Activated CD4-positive, alpha-beta T cell treated with anti-CD3 and anti-CD28 coated beads, Interleukin-2, amount 10 ng/mL, durations not matched to agents 24 days and 14 days (primary cell): ENCODE measurements around the gene CEP63. TPM values are rescaled to one million over a fixed set of nuclear protein-coding genes. Genes with fewer than 3 reads are reported as not detected.

ENCODE experiments used
- DNase-seq: peaks from one replicate; pipeline ENCODE4 v3.0.0; 2022
- H3K27ac Mint-ChIP-seq: one replicate; pipeline ENCODE4 v1.8.0; 2022; ENCODE audit warnings: mild to moderate bottlenecking, mixed read lengths
- H3K27me3 Mint-ChIP-seq: one replicate; pipeline ENCODE4 v1.8.0; 2022; ENCODE audit warnings: mixed read lengths
- H3K36me3 Mint-ChIP-seq: one replicate; pipeline ENCODE4 v1.8.0; 2022; ENCODE audit warnings: low read depth, mild to moderate bottlenecking, mixed read lengths
- H3K4me1 Mint-ChIP-seq: one replicate; pipeline ENCODE4 v1.8.0; 2021; ENCODE audit warnings: mixed read lengths
- H3K4me3 Mint-ChIP-seq: one replicate; pipeline ENCODE4 v1.8.0; 2022; ENCODE audit warnings: mild to moderate bottlenecking, moderate library complexity, mixed read lengths
- H3K9me3 Mint-ChIP-seq: one replicate; pipeline ENCODE4 v1.8.0; 2021; ENCODE audit warnings: mixed read lengths
- intact Hi-C: fragments of 100-400 bp; cut with micrococcal nuclease; formaldehyde crosslinking; loops from one replicate; pipeline ENCODE4 v1.15.1; 2023
- total RNA-seq: library from RNA; stranded (reverse); gene quantifications from 2 replicates; pipeline ENCODE4 v1.2.3, GENCODE V29; 2022

The CEP63 gene
- total RNA-seq, 1 donor from 2014 or later = 18.6 TPM

DNA sequence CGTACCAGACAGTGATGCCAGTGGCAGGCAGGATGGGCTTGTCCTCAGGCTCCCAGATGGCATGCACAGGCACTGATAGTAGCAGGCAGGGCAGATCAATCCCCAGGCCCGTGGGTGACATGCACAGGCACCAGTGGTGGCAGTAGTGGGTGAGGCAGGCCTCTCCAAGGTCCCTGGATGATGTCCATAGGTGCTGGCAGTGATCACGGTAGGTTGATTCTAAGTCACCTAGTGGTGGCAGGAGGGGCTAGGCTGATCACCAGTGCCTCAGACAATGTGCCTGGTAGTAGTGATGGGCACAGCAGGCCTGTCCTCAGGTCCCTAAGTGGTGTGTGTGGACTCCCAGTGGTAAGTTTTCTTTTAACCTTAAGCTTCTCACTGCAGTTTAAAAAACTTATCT, 19.6 kb downstream of the CEP63 start:
- intact Hi-C loops = no loop called here
- no peak for DNase-seq
- peaks cover 29% of the 10 kb centered on the region for H3K9me3 Mint-ChIP-seq
- peaks cover 5% of the 10 kb centered on the region for H3K4me1 Mint-ChIP-seq
- no peak overlapping the region for H3K27ac Mint-ChIP-seq
- H3K27me3 Mint-ChIP-seq = no peaks in the 10 kb centered on the region
- peaks cover 74% of the 10 kb centered on the region for H3K36me3 Mint-ChIP-seq
- no peak overlapping the region for H3K4me3 Mint-ChIP-seq

DNA sequence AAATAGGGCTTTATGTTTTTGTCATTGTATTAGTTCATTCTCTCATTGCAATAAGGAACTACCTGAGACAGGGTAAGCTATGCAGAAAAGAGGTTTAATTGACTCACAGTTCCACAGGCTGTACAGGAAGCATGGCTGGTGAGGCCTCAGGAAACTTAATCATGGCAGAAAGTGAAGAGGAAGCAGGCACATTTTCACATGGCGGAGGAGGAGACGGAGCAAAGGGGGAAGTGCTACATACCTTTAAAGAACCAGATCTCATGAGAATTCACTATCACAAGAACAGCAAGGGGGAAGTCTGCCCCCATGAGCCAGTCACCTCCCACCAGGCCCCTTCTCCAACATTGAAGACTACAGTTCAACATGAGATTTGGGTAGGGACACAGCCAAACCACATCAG, 25.6 kb downstream of the CEP63 start:
- H3K27me3 Mint-ChIP-seq = no peaks in the 10 kb centered on the region
- no peak overlapping the region for H3K4me3 Mint-ChIP-seq
- no peak overlapping the region for H3K27ac Mint-ChIP-seq
- H3K9me3 Mint-ChIP-seq = peaks cover 7% of the 10 kb centered on the region
- H3K4me1 Mint-ChIP-seq = peaks cover 4% of the 10 kb centered on the region
- DNase-seq = no peak
- intact Hi-C loops = no loop called here
- H3K36me3 Mint-ChIP-seq = peaks cover 50% of the 10 kb centered on the region

DNA sequence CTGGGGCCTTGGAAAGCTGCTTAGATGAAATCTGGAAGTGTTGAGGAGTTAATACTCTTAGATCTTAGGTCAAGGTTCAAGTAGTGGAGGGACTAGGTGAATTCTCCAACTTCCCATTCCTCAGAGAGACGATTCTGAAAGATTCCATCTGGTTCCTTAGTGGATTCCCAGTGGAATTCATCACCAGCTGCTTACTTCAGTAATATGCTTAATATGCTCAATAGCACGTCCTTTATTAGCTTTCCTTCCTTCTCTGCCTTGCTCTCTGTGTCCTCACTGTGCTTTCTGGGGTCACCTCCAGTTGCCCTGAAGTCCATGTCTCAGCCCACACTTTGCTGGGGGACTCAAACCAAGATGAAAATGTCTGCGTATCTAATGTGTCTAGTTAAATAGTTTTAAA, 31.0 kb downstream of the CEP63 start:
- Mint-ChIP-seq H3K36me3 (peaks cover 27% of the 10 kb centered on the region), H3K4me3 (no peak overlapping the region), H3K9me3 (peaks cover 3% of the 10 kb centered on the region), H3K4me1 (peaks cover 7% of the 10 kb centered on the region), H3K27me3 (no peaks in the 10 kb centered on the region), H3K27ac (no peak overlapping the region)
- DNase-seq = no peak
- intact Hi-C loops = no loop called here

DNA sequence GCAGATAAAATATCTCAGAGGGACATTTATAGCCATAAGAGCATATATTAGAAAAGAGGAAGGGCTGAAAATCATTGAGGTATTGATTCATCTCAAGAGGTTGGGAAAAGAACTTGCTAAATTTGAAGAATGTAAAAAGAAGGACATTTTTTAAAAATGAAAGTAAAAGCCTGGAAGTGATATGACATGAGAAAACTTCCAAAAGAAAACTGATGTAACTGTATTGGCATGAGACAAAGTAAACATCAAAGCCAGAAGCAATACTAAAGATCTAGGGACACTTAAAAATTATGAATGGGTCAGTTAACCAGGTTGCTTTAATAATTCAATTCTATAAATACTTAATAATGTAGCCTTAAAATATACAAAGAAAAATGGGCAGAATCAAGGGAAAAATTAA, 31.9 kb downstream of the CEP63 start:
- Mint-ChIP-seq H3K36me3 (peaks cover 31% of the 10 kb centered on the region), H3K4me3 (no peak overlapping the region), H3K27me3 (no peaks in the 10 kb centered on the region), H3K4me1 (peaks cover 7% of the 10 kb centered on the region), H3K9me3 (peaks cover 11% of the 10 kb centered on the region), H3K27ac (no peak overlapping the region)
- no peak for DNase-seq
- intact Hi-C loops = no loop called here

DNA sequence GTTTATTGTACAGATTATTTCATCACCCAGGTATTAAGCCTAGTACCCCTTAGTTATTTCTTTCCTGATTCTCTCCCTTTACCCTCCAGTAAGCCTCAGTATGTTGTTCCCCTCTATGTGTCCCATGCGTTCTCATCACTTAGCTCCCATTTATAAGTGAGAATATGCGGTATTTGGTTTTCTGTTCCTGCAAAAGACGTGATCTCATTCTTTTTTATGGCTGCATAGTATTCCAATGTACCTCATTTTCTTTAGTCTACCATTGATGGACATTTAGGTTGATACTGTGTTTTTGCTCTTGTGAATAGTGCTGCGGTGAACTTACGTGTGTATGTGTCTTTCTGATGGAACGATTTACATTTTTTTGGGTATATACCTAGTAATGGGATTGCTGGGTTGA, 36.7 kb downstream of the CEP63 start:
- Mint-ChIP-seq H3K36me3 (peaks cover 49% of the 10 kb centered on the region), H3K27me3 (no peaks in the 10 kb centered on the region), H3K4me3 (no peak overlapping the region), H3K9me3 (peaks cover 38% of the 10 kb centered on the region), H3K4me1 (peaks cover 3% of the 10 kb centered on the region), H3K27ac (no peak overlapping the region)
- DNase-seq = no peak
- intact Hi-C loops = no loop called here

DNA sequence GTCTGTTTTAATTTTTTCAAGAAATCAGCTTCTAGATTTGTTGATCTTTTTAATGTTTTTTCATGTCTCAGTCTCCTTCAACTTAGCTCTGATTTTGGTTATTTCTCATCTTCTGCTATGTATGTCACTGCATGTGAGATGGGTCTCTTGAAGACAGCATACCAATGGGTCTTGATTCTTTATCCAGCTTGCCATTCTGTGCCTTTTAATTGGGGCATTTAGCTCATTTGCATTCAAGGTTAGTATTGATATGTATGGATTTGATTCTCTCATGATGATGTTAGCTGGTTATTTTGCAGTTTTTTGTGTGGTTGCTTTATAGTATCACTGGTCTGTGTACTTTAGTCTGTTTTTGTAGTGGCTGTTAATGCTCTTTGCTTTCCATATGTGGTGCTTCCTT, 39.4 kb downstream of the CEP63 start:
- Mint-ChIP-seq H3K9me3 (peaks cover 38% of the 10 kb centered on the region), H3K27ac (no peak overlapping the region), H3K4me3 (no peak overlapping the region), H3K36me3 (peaks cover 45% of the 10 kb centered on the region), H3K27me3 (no peaks in the 10 kb centered on the region), H3K4me1 (no peaks in the 10 kb centered on the region)
- DNase-seq = no peak
- intact Hi-C loops = no loop called here

DNA sequence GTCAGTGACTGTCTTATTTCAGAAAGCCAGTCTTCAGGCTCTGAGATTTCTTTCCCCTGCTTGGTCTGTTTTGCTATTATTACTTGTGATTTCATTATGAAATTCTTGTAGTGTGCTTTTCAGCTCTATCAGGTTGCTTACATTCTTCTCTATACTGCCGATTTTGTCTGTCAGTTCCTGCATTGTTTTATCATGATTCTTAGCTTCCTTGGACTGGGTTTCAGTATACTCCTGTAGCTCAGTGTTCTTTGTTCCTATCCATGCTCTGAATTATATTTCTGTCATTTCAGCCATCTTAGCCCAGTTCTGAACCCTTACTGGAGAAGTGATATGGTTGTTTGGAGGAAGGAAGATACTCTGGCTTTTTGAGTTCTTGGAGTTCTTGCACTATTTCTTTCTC, 40.5 kb downstream of the CEP63 start:
- Mint-ChIP-seq H3K4me3 (no peak overlapping the region), H3K4me1 (no peaks in the 10 kb centered on the region), H3K27me3 (no peaks in the 10 kb centered on the region), H3K27ac (no peak overlapping the region), H3K9me3 (peaks cover 38% of the 10 kb centered on the region), H3K36me3 (peaks cover 41% of the 10 kb centered on the region)
- no peak for DNase-seq
- intact Hi-C loops = no loop called here

- Mint-ChIP-seq H3K9me3 (peaks cover 34% of the 10 kb centered on the region), H3K36me3 (peaks cover 40% of the 10 kb centered on the region), H3K4me1 (no peaks in the 10 kb centered on the region), H3K27ac (no peak overlapping the region), H3K27me3 (no peaks in the 10 kb centered on the region), H3K4me3 (no peak overlapping the region)
- DNase-seq = no peak
- intact Hi-C loops = no loop called here
These were observed 41.2 kb downstream of the CEP63 start for GRCh38 chr3:134527037-134527436.

GRCh38 chr3:134527538-134528186, 41.8 kb downstream of the CEP63 start:
- no peak overlapping the region for H3K4me3 Mint-ChIP-seq
- H3K27ac Mint-ChIP-seq = no peak overlapping the region
- DNase-seq = no peak
- H3K36me3 Mint-ChIP-seq = peaks cover 35% of the 10 kb centered on the region
- H3K4me1 Mint-ChIP-seq = no peaks in the 10 kb centered on the region
- H3K9me3 Mint-ChIP-seq = peaks cover 29% of the 10 kb centered on the region
- intact Hi-C loops = no loop called here
- no peaks in the 10 kb centered on the region for H3K27me3 Mint-ChIP-seq

GRCh38 chr3:134533493-134533892, 47.6 kb downstream of the CEP63 start:
- DNase-seq = no peak
- H3K9me3 Mint-ChIP-seq = no peaks in the 10 kb centered on the region
- H3K27ac Mint-ChIP-seq = no peak overlapping the region
- H3K27me3 Mint-ChIP-seq = no peaks in the 10 kb centered on the region
- peaks cover 2% of the 10 kb centered on the region for H3K4me1 Mint-ChIP-seq
- H3K36me3 Mint-ChIP-seq = peaks cover 14% of the 10 kb centered on the region
- no peak overlapping the region for H3K4me3 Mint-ChIP-seq
- intact Hi-C loops = no loop called here

- no peak overlapping the region for H3K4me3 Mint-ChIP-seq
- no peaks in the 10 kb centered on the region for H3K9me3 Mint-ChIP-seq
- intact Hi-C loops = no loop called here
- no peak for DNase-seq
- H3K27ac Mint-ChIP-seq = no peak overlapping the region
- H3K4me1 Mint-ChIP-seq = peaks cover 2% of the 10 kb centered on the region
- peaks cover 16% of the 10 kb centered on the region for H3K36me3 Mint-ChIP-seq
- no peaks in the 10 kb centered on the region for H3K27me3 Mint-ChIP-seq
These were observed 49.5 kb downstream of the CEP63 start for GRCh38 chr3:134535186-134535970.

DNA sequence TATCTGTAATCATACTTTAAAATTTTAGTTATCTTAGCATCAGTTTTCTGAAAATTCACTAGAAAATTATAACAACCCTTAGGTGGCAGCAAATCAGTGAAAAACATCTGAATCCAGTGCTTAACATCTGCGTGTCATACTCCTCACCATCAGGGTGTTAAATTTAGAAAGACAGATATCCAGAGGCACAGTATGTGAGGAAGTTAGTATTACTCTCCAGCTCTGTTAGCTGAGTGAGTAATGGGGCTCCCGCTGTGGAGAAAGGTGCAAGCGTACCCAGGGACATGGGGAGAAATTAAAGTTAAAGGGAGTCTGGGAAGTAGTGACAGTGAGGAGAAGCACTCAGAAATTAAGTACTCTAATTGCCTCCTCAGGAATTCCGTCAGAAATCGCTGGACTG, 50.9 kb downstream of the CEP63 start:
- intact Hi-C loops = no loop called here
- Mint-ChIP-seq H3K36me3 (peaks cover 19% of the 10 kb centered on the region), H3K27me3 (no peaks in the 10 kb centered on the region), H3K27ac (no peak overlapping the region), H3K4me1 (peaks cover 2% of the 10 kb centered on the region), H3K4me3 (no peak overlapping the region), H3K9me3 (no peaks in the 10 kb centered on the region)
- DNase-seq = no peak

DNA sequence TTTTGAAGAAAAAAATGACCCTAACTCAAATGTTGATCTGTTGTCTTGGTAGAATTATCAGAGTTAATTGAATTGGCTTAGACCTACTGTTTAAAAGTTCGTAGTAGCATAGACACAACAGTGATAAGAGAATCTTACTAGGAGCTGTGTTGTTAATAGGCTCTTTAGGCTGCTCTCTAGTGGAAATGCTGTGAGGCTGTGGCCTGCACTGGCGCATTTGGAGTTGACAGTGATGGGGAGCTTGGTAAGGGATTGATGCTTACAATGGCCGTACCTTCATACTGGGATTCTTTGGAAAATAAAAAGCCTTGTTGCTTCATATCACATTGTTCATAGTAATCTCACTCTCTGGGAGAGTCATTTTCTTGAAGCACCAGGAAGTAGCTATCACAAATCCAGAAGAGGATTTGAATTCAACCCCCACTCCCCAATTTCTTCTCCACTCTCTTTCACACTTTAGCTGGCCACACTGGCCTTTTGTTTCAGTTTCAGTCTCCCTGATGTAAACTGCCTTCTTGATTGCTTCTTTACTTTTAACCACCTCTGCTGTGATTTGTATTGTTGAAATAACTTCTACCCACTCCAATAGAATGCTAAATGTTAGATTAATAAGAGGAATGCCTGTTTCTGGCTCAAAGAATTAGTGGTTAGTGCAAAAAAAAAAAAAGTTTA, 56.6 kb downstream of the CEP63 start:
- Mint-ChIP-seq H3K4me3 (no peak overlapping the region), H3K4me1 (peaks cover 9% of the 10 kb centered on the region), H3K27ac (no peak overlapping the region), H3K9me3 (no peaks in the 10 kb centered on the region), H3K36me3 (peaks cover 30% of the 10 kb centered on the region), H3K27me3 (no peaks in the 10 kb centered on the region)
- no peak for DNase-seq
- intact Hi-C loops = no loop called here

- no peak overlapping the region for H3K4me3 Mint-ChIP-seq
- H3K27me3 Mint-ChIP-seq = no peaks in the 10 kb centered on the region
- H3K36me3 Mint-ChIP-seq = peaks cover 28% of the 10 kb centered on the region
- DNase-seq = no peak
- intact Hi-C loops = no loop called here
- H3K27ac Mint-ChIP-seq = no peak overlapping the region
- no peaks in the 10 kb centered on the region for H3K9me3 Mint-ChIP-seq
- peaks cover 9% of the 10 kb centered on the region for H3K4me1 Mint-ChIP-seq
These were observed 57.3 kb downstream of the CEP63 start for GRCh38 chr3:134543113-134543512.
